Epithelial cell of esophagus (primary cell): ENCODE data around the gene BASP1.
A peak's percentile ranks its signal among the peaks of the same experiment; 100 is the strongest.
"Not testable (repeated sequence)": the region's sequence is repeated elsewhere in the genome, so short reads cannot be mapped to it uniquely, and the experiment has no call there.

Source experiments
- DNase-seq: peaks from one replicate; pipeline ENCODE4 v3.0.0; 2010; ENCODE audit warnings: low read depth
- H3K4me3 ChIP-seq: 2 replicates; pipeline ENCODE4 v1.5.1; 2011; ENCODE audit warnings: mild to moderate bottlenecking, low read length, control low read depth
- CTCF ChIP-seq: IDR thresholded peaks from 2 replicates; pipeline ENCODE4 v1.5.1; 2011; ENCODE audit warnings: low read depth, mild to moderate bottlenecking, low read length, control low read depth, inconsistent platforms; ENCODE audit not compliant: insufficient read depth; ENCODE audit errors: missing control alignments

Gene BASP1

GRCh38 chr5:17252543-17252942 lies 35.1 kb downstream of the BASP1 start:
- no peak overlapping the region for H3K4me3 ChIP-seq
- TF ChIP-seq CTCF: no peak
- DNase-seq: peak; percentile 48

- peak; percentile 85 for DNase-seq
- TF ChIP-seq CTCF: no peak
- H3K4me3 ChIP-seq: no peak overlapping the region
Measured at GRCh38 chr5:17255471-17256021, 38.1 kb downstream of the BASP1 start.

- DNase-seq: no peak
- H3K4me3 ChIP-seq: no peak overlapping the region
- TF ChIP-seq CTCF: no peak
Measured at GRCh38 chr5:17256171-17256570, 38.7 kb downstream of the BASP1 start.

- no peak for TF ChIP-seq CTCF
- H3K4me3 ChIP-seq: no peak overlapping the region
- no peak for DNase-seq
Measured at GRCh38 chr5:17256839-17257238, 39.4 kb downstream of the BASP1 start.

GRCh38 chr5:17257705-17258273 lies 40.4 kb downstream of the BASP1 start:
- no peak overlapping the region for H3K4me3 ChIP-seq
- no peak for DNase-seq
- TF ChIP-seq CTCF: no peak

GRCh38 chr5:17258431-17258830 lies 41.0 kb downstream of the BASP1 start:
- peak; percentile 56 for DNase-seq
- H3K4me3 ChIP-seq: no peak overlapping the region
- no peak for TF ChIP-seq CTCF

GRCh38 chr5:17259012-17259411 lies 41.6 kb downstream of the BASP1 start:
- H3K4me3 ChIP-seq, DNase-seq: not testable (repeated sequence)
